IgD-negative memory B cell (primary cell): ENCODE results near the gene GALNT10. TPM values are rescaled to one million over a fixed set of nuclear protein-coding genes. Genes with fewer than 3 reads are reported as not detected.
"Not testable (repeated sequence)": the region's sequence is repeated elsewhere in the genome, so short reads cannot be mapped to it uniquely, and the experiment has no call there.

Source experiments
- H3K27ac Mint-ChIP-seq, 3 donors: one replicate each; pipeline ENCODE4 v1.8.0; 2020 to 2022; ENCODE audit warnings: mild to moderate bottlenecking in 3 of 3, mixed read lengths in 3 of 3, moderate library complexity in 1 of 3
- H3K27me3 Mint-ChIP-seq: one replicate; pipeline ENCODE4 v1.8.0; 2021; ENCODE audit warnings: mixed read lengths
- H3K36me3 Mint-ChIP-seq: one replicate; pipeline ENCODE4 v1.8.0; 2020; ENCODE audit warnings: mild to moderate bottlenecking, mixed read lengths
- H3K4me1 Mint-ChIP-seq, 3 donors: one replicate each; pipeline ENCODE4 v1.8.0; 2020 to 2022; ENCODE audit warnings: mixed read lengths in 3 of 3, mild to moderate bottlenecking in 1 of 3
- H3K4me3 Mint-ChIP-seq, 4 donors: one replicate each; pipeline ENCODE4 v1.8.0; 2020 to 2022; ENCODE audit warnings: mild to moderate bottlenecking in 4 of 4, mixed read lengths in 4 of 4, moderate library complexity in 3 of 4
- H3K9me3 Mint-ChIP-seq, 3 donors: one replicate each; pipeline ENCODE4 v1.8.0; 2020 to 2021; ENCODE audit warnings: mixed read lengths in 3 of 3, mild to moderate bottlenecking in 1 of 3
- polyA plus RNA-seq: library from polyadenylated mRNA; unstranded; fragments of 300-500 nt; fragmentation: Illumina TruSeq; gene quantifications from one replicate; pipeline ENCODE4 v1.2.3, GENCODE V29; 2021

GALNT10 gene
- polyA plus RNA-seq, 1 donor from 2014 or later = 25.0 TPM

- H3K4me1 Mint-ChIP-seq = peaks cover 4 to 11% (median 4%) of the 10 kb centered on the region in 3 donors
- H3K27me3 Mint-ChIP-seq = no peaks in the 10 kb centered on the region
- H3K36me3 Mint-ChIP-seq = peaks cover 1% of the 10 kb centered on the region
- H3K9me3 Mint-ChIP-seq = no peaks in the 10 kb centered on the region
- H3K4me3 Mint-ChIP-seq = no peak overlapping the region
- H3K27ac Mint-ChIP-seq = no peak overlapping the region
Measured at GRCh38 chr5:154349626-154350264, 159.2 kb downstream of the GALNT10 start.

- H3K4me1 Mint-ChIP-seq = peaks cover 0 to 6% (median 1%) of the 10 kb centered on the region in 3 donors
Measured at GRCh38 chr5:154351141-154351540, 160.6 kb downstream of the GALNT10 start.

GRCh38 chr5:154351566-154351965 lies 161.0 kb downstream of the GALNT10 start:
- H3K4me1 Mint-ChIP-seq = peaks cover 0 to 6% (median 1%) of the 10 kb centered on the region in 3 donors

More at GRCh38 chr5:154351141-154351540, 160.6 kb downstream of the GALNT10 start:
- H3K27ac Mint-ChIP-seq = no peak overlapping the region
- peaks cover 1% of the 10 kb centered on the region for H3K36me3 Mint-ChIP-seq
- H3K9me3 Mint-ChIP-seq = no peaks in the 10 kb centered on the region
- H3K27me3 Mint-ChIP-seq = no peaks in the 10 kb centered on the region
- no peak overlapping the region for H3K4me3 Mint-ChIP-seq

GRCh38 chr5:154352960-154353548 lies 162.5 kb downstream of the GALNT10 start:
- peaks cover 0 to 6% (median 1%) of the 10 kb centered on the region in 3 donors for H3K4me1 Mint-ChIP-seq
- no peaks in the 10 kb centered on the region for H3K9me3 Mint-ChIP-seq
- H3K27me3 Mint-ChIP-seq = no peaks in the 10 kb centered on the region
- peaks cover 1% of the 10 kb centered on the region for H3K36me3 Mint-ChIP-seq
- no peak overlapping the region for H3K27ac Mint-ChIP-seq
- no peak overlapping the region for H3K4me3 Mint-ChIP-seq

More at GRCh38 chr5:154351566-154351965, 161.0 kb downstream of the GALNT10 start:
- Mint-ChIP-seq H3K9me3 (no peaks in the 10 kb centered on the region), H3K27ac (no peak overlapping the region), H3K36me3 (peaks cover 1% of the 10 kb centered on the region), H3K27me3 (no peaks in the 10 kb centered on the region), H3K4me3 (no peak overlapping the region)

GRCh38 chr5:154355129-154355611 lies 164.6 kb downstream of the GALNT10 start:
- Mint-ChIP-seq H3K36me3 (no peaks in the 10 kb centered on the region), H3K27me3 (no peaks in the 10 kb centered on the region), H3K4me3 (no peak overlapping the region), H3K9me3 (no peaks in the 10 kb centered on the region), H3K27ac (peak overlapping the region in 1 of 3 donors; percentile 44), H3K4me1 (peaks cover 0 to 6% (median 1%) of the 10 kb centered on the region in 3 donors)

- no peaks in the 10 kb centered on the region for H3K9me3 Mint-ChIP-seq
- peaks cover 0 to 6% (median 1%) of the 10 kb centered on the region in 3 donors for H3K4me1 Mint-ChIP-seq
- H3K4me3 Mint-ChIP-seq = no peak overlapping the region
- no peaks in the 10 kb centered on the region for H3K36me3 Mint-ChIP-seq
- H3K27me3 Mint-ChIP-seq = no peaks in the 10 kb centered on the region
- H3K27ac Mint-ChIP-seq = peak overlapping the region in 1 of 3 donors; percentile 55
Measured at GRCh38 chr5:154356020-154356655, 165.6 kb downstream of the GALNT10 start.

- Mint-ChIP-seq H3K27ac (no peak overlapping the region), H3K27me3 (no peaks in the 10 kb centered on the region), H3K4me1 (peaks cover 0 to 4% (median 1%) of the 10 kb centered on the region in 3 donors), H3K36me3 (no peaks in the 10 kb centered on the region), H3K4me3 (no peak overlapping the region), H3K9me3 (no peaks in the 10 kb centered on the region)
Measured at GRCh38 chr5:154356958-154357357, 166.4 kb downstream of the GALNT10 start.

GRCh38 chr5:154358516-154359220 lies 168.1 kb downstream of the GALNT10 start:
- no peaks in the 10 kb centered on the region for H3K9me3 Mint-ChIP-seq
- no peaks in the 10 kb centered on the region for H3K27me3 Mint-ChIP-seq
- peaks cover 2% of the 10 kb centered on the region for H3K36me3 Mint-ChIP-seq
- H3K4me3 Mint-ChIP-seq = no peak overlapping the region
- H3K27ac Mint-ChIP-seq = peak overlapping the region in 1 of 3 donors; percentile 50
- peaks cover 0 to 4% (median 4%) of the 10 kb centered on the region in 3 donors for H3K4me1 Mint-ChIP-seq

GRCh38 chr5:154359221-154359573 lies 168.7 kb downstream of the GALNT10 start:
- Mint-ChIP-seq H3K4me3 (peak overlapping the region in 1 of 4 donors; percentile 39), H3K27ac (no peak overlapping the region), H3K27me3 (no peaks in the 10 kb centered on the region), H3K4me1 (peaks cover 0 to 4% (median 2%) of the 10 kb centered on the region in 3 donors), H3K36me3 (peaks cover 2% of the 10 kb centered on the region), H3K9me3 (no peaks in the 10 kb centered on the region)

GRCh38 chr5:154360241-154360640 lies 169.7 kb downstream of the GALNT10 start:
- not testable (repeated sequence) for H3K36me3 Mint-ChIP-seq, H3K4me1 Mint-ChIP-seq, H3K27me3 Mint-ChIP-seq, H3K4me3 Mint-ChIP-seq, H3K27ac Mint-ChIP-seq, H3K9me3 Mint-ChIP-seq

GRCh38 chr5:154363411-154363810 lies 172.9 kb downstream of the GALNT10 start:
- Mint-ChIP-seq H3K4me3 (no peak overlapping the region), H3K27me3 (no peaks in the 10 kb centered on the region), H3K27ac (no peak overlapping the region), H3K4me1 (peaks cover 0 to 3% (median 0%) of the 10 kb centered on the region in 3 donors), H3K36me3 (peaks cover 7% of the 10 kb centered on the region), H3K9me3 (no peaks in the 10 kb centered on the region)

- Mint-ChIP-seq H3K27me3 (no peaks in the 10 kb centered on the region), H3K36me3 (peaks cover 7% of the 10 kb centered on the region), H3K4me1 (peaks cover 0 to 3% (median 0%) of the 10 kb centered on the region in 3 donors), H3K9me3 (no peaks in the 10 kb centered on the region), H3K27ac (no peak overlapping the region), H3K4me3 (no peak overlapping the region)
Measured at GRCh38 chr5:154364771-154365170, 174.2 kb downstream of the GALNT10 start.

- peaks cover 9% of the 10 kb centered on the region for H3K36me3 Mint-ChIP-seq
- no peaks in the 10 kb centered on the region for H3K27me3 Mint-ChIP-seq
- H3K27ac Mint-ChIP-seq = peak overlapping the region in 2 of 3 donors; percentile 6 to 78
- no peaks in the 10 kb centered on the region for H3K9me3 Mint-ChIP-seq
- peaks cover 0 to 3% (median 0%) of the 10 kb centered on the region in 3 donors for H3K4me1 Mint-ChIP-seq
- no peak overlapping the region for H3K4me3 Mint-ChIP-seq
Measured at GRCh38 chr5:154365823-154366222, 175.3 kb downstream of the GALNT10 start.

GRCh38 chr5:154366353-154366752 lies 175.8 kb downstream of the GALNT10 start:
- Mint-ChIP-seq H3K27me3 (no peaks in the 10 kb centered on the region), H3K4me3 (no peak overlapping the region), H3K9me3 (no peaks in the 10 kb centered on the region), H3K4me1 (peaks cover 0 to 3% (median 0%) of the 10 kb centered on the region in 3 donors), H3K27ac (no peak overlapping the region), H3K36me3 (peaks cover 9% of the 10 kb centered on the region)

GRCh38 chr5:154367101-154367500 lies 176.6 kb downstream of the GALNT10 start:
- H3K27ac Mint-ChIP-seq = no peak overlapping the region
- no peaks in the 10 kb centered on the region for H3K9me3 Mint-ChIP-seq
- H3K4me3 Mint-ChIP-seq = no peak overlapping the region
- H3K27me3 Mint-ChIP-seq = no peaks in the 10 kb centered on the region
- H3K4me1 Mint-ChIP-seq = peaks cover 0 to 3% (median 0%) of the 10 kb centered on the region in 3 donors
- H3K36me3 Mint-ChIP-seq = peaks cover 9% of the 10 kb centered on the region
